HG03196 (cell line): ENCODE measurements around the gene LAMC3.

Experiments used
- ATAC-seq: cut with Tn5 transposase; IDR thresholded peaks from one replicate; pipeline ENCODE4 v1.9.1; 2021; ENCODE audit not compliant: unreplicated experiment

The LAMC3 gene

DNA sequence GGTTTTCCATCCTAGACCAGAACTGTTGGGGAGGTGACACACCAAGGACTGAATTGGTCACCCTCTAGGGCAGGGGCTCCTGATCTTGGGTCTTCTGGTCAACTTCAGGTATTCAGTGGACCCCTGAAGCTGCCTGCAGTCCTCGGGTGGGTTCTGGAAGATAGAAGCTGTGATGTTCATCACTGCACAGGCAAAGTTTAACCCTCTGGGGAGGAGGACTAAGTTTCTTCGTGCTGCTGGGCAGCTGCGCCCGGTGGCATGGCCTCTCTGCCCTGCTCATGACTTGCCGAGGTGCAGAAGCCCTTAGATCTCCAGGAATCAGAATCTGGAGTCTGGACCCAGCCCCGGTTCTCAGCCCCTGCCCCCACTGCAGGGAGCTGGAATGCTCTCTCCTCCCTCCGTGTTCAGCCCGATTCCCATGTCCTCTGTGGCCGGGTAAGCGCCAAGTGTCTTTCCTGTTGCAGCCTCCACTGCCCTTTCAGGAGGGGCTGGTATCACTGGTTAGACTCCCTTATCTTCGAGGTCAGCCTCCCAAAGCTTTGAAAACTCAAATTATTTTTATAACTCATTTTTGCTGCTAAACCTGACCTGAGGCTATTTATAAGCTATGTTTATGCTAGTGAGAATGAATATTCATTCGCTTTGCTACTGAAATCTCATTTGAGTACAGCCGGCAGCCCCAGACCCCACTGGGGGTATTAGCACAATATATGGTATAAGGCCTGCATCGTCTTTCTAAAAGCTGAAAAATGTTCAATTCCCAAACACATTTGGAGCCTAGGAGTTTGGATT is 1.7 kb downstream of the LAMC3 start:
- ATAC-seq: no peak

DNA sequence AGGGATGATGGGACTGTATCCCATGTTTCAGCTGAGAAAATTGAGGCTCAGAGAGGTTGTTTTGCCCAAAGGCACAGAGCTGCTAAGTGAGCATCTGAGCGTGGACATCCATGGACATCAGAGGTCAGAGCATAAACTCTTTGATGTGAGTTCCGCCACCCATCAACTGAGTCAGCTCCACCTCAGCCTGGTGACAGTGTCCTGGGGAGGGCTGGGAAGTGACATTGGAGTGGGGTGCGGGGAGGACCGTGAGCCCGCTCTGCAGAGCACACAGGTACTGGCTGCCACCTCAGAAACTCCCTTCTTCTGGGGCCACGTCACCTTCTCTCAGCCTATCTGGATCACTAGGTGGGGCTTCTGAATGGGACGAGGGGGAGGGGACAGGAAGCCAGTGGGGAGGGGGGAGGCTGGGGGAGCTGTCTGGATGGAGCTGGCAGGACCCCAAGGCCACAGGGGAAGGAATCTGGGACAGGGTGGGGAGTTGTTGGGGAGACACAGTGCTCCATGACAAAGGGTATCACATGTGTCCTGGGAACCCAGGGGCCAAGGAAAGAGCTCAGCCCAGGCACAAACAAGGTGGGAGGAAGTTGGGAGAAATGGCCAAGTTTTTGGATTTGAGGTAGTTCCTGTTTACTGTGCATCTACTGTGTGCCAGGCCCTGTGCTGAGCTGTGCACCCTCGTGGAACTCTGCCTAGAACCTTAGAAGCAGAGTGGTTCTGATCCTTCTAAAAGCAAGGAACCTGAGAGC is 2.5 kb downstream of the LAMC3 start:
- no peak for ATAC-seq

DNA sequence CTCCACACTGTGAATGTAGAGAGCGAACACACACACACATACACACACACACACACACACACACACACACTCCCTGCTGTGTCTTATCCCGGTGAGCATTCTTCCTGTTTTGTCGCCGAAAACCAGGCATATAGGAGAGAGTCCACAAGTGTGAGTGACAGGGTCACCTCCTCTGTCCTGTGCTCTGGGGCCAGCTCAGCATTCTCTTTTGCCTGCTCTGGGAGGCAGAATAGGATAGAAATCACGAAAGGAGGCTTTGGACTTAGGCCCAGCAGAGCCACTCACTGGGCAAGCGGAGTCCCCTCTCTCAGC is 3.0 kb downstream of the LAMC3 start:
- ATAC-seq: no peak

- no peak for ATAC-seq
These were observed 3.5 kb downstream of the LAMC3 start for GRCh38 chr9:131012396-131012917.

- no peak for ATAC-seq
These were observed 4.2 kb downstream of the LAMC3 start for GRCh38 chr9:131013015-131013755.

DNA sequence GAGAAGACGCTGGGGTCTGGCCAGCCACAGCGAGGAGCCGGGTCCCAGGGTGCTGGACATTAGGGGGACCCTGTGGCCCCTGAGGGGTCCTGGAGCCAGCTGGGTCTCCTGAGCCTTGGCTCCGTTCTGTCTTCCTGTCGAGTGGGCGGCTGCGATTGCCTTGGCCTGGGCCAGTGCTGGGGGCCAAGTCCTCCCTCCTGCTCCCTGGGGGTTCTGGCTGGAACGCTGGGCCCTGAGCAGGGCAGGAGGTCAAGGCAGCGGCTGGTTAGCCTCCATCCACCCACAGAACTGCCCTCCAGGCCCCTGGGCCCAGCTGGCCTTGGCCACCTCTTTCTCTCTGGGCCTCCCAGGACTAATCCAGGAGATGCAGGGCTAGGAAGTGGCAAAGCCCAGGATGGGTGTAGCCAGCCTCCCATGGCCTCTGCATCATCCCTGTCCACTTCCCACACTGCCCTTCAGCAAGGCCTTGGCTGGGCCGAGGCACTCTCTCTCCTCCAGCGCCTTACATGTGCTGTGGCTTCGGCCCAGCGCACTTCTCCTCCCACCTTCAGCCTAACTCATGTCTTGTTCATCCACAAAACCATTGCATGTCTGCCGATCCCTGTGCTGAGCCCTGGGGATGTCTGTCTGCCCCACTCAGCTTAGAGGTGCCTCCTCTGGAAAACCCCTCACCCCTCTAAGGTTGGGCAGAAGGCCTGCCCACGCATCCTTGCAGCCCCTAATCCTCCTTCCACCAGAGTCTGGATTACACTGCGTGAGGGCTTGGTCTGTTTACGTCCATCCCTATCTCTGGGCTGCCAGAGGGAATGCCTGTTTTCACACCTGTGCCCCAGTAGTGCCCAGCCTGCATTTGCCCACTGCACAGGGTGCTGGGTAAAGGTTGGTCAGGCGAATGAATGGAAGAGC is 5.0 kb downstream of the LAMC3 start:
- no peak for ATAC-seq

GRCh38 chr9:131015112-131015511 is 6.1 kb downstream of the LAMC3 start:
- no peak for ATAC-seq

DNA sequence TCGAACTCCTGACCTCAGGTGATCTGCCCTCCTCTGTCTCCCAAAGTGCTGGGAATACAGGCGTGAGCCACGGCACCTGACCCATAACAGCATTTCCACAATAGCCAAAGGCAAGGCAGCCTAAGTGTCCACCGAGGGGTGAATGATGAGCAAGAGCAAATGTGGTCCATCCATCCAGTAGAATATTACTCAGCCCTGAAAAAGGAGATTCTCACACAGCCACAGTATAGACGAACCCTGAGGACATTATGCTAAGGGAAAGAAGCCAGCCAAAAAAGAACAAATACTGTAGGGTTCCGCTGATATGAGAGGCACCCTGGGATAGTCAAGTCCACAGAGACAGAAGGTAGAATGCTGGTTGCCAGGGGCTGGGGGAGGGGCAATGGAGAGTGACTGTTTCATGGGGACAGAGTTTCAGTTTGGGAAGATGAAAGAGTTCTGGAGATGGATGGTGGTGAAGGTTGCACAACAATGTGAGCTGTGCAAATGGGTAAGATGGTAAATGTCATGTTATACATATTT is 7.0 kb downstream of the LAMC3 start:
- ATAC-seq: no peak

GRCh38 chr9:131017067-131017466 is 8.1 kb downstream of the LAMC3 start:
- ATAC-seq: no peak

DNA sequence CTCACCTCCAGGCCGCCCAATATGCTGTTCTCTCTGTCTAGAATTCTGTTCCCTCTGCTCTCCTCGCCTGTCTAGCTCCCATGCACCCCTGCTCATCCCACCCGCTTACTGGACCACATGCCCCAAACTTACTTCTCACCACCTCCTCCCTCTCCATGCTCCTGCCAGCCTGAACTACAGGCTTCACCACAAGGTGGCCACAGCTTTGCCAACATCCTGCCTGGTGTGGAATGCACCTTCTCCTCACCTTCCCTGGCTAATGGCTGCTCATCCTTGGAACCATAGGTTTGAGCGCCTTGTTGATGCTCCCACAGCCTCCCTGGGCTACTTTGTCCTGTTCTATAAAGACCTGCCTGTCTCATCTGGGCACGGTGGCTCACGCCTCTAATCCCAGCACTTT is 9.6 kb downstream of the LAMC3 start:
- no peak for ATAC-seq

DNA sequence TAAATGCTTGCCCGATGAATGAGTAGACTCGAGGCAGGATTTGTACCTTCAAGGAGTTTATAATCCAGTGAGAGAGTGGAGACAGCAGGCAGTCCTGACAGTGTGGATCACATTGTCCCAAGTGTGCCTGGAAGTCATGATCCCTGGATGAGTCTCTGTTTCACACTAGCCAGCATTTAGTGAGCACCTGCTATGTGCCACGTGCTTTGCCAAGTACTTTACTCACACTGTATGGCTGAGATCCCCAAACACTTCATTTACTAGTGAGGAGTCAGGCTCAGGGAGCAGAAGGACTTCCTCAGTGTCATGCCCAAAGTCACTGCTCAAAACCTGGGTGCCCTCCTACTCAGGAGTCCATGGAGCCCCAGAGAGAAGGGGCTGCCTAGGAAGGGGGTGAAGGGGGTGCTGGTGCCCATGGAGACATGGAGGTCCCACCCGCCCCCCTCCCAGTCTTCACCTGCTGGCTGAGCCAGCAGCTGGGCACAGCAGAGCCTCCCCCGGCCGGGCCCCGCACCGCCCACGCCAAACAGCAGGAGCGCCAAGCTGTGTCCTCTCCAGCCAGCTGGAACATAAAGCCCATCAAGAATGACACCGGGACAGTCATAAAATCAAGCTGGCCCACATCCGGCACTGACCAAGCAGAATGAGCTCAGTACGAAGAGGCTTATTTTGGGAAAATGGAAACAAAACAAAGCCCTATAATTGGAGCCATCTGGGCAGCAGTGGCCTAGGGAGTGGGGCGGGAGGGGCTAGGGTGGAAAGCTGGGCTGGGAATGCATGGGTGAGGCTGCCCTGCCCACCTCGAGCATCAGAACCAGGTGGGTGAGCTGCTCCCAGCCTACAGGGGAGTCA is 10.6 kb downstream of the LAMC3 start:
- no peak for ATAC-seq

DNA sequence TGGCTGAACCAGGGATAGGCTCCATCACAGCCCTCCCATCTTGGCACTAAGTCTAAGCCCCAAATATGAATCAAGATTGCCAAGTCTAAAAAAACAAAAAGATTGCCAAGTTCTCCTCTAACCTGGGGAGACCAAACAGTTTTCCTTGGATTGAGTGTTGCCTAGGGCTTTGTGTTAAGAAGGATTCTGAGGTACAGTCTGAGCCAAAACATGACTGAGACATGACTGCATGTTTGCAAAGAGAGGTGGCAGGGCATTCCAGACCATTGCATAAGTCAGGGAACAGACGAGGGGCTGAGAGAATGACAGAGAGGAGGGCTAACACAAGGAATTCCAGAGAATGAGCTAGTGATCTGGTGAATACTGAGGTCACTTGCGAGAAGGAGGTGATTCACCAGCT is 11.4 kb downstream of the LAMC3 start:
- ATAC-seq: no peak

GRCh38 chr9:131020862-131021261 is 11.9 kb downstream of the LAMC3 start:
- ATAC-seq: no peak

DNA sequence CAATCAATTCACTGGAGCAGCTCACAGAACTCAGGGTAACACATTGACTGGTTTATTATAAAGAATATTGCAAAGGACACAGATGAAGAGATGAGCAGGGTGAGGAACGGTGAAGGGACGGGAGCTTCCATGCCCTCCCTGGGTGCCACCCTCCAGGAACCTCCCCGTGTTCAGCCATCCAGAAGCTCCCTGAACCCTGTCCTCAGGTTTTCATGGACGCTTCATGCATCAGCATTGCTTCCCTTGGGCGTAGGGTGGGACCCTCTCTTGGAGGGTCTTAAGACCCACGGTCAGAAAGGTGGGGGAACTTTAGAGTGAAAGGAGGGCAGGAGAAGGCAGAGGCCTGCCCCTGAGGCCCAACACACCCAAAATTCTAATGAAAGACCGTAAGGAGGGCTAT is 12.8 kb downstream of the LAMC3 start:
- ATAC-seq: no peak

GRCh38 chr9:131024978-131025868 is 16.2 kb downstream of the LAMC3 start:
- no peak for ATAC-seq

- no peak for ATAC-seq
These were observed 17.2 kb downstream of the LAMC3 start for GRCh38 chr9:131025953-131026858.

GRCh38 chr9:131027048-131027871 is 18.3 kb downstream of the LAMC3 start:
- ATAC-seq: no peak
